GM23338 (cell line): Measurements from ENCODE around the gene SMCO3. TPM values are rescaled to one million over a fixed set of nuclear protein-coding genes. Genes with fewer than 3 reads are reported as not detected.

Experiments used
- ATAC-seq: fragments of 200-7000 bp; cut with Tn5 transposase; 3 replicates; pipeline ENCODE4 v1.9.1; 2020
- DNase-seq: peaks from one replicate; pipeline ENCODE4 v3.0.0-alpha.2; 2015; ENCODE audit warnings: low spot score
- H2AFZ ChIP-seq: fragments of 200-600 bp; sonication (generic); 2 replicates; pipeline ENCODE4 v1.8.0; 2016; ENCODE audit warnings: antibody characterized with exemption, mild to moderate bottlenecking, moderate library complexity
- H3F3A ChIP-seq: fragments of 200-600 bp; sonication (generic); replicated peaks from 2 replicates; pipeline ENCODE4 v1.8.0; 2017; ENCODE audit warnings: antibody characterized with exemption, mixed run types, low read depth
- H3K27ac ChIP-seq: fragments of 200-600 bp; sonication (generic); 2 replicates; pipeline ENCODE4 v1.6.1; 2016; ENCODE audit warnings: low read depth
- H3K27me3 ChIP-seq: fragments of 200-600 bp; sonication (generic); 2 replicates; pipeline ENCODE4 v1.8.0; 2016; ENCODE audit warnings: mild to moderate bottlenecking, mixed run types, moderate library complexity; ENCODE audit not compliant: insufficient read depth
- H3K36me3 ChIP-seq: fragments of 200-600 bp; sonication (generic); 2 replicates; pipeline ENCODE4 v1.8.0; 2016; ENCODE audit warnings: mild to moderate bottlenecking; ENCODE audit not compliant: insufficient read depth
- H3K4me1 ChIP-seq: fragments of 200-600 bp; sonication (generic); 2 replicates; pipeline ENCODE4 v1.8.0; 2016; ENCODE audit warnings: mild to moderate bottlenecking, moderate library complexity; ENCODE audit not compliant: insufficient read depth
- H3K4me2 ChIP-seq: fragments of 200-600 bp; sonication (generic); 2 replicates; pipeline ENCODE4 v1.7.1; 2017; ENCODE audit warnings: mixed run types
- H3K4me3 ChIP-seq: fragments of 200-600 bp; sonication (generic); 2 replicates; pipeline ENCODE4 v1.6.1; 2016; ENCODE audit warnings: mixed run types
- H3K79me2 ChIP-seq: fragments of 200-600 bp; sonication (generic); replicated peaks from 2 replicates; pipeline ENCODE4 v1.8.0; 2017; ENCODE audit warnings: mild to moderate bottlenecking; ENCODE audit not compliant: insufficient read depth
- H3K9me2 ChIP-seq: fragments of 200-600 bp; sonication (generic); 2 replicates; pipeline ENCODE4 v1.8.0; 2017; ENCODE audit not compliant: insufficient read depth
- H4K20me1 ChIP-seq: fragments of 200-600 bp; sonication (generic); replicated peaks from 2 replicates; pipeline ENCODE4 v1.8.0; 2017; ENCODE audit warnings: mild to moderate bottlenecking; ENCODE audit not compliant: insufficient read depth
- H3K27ac Mint-ChIP-seq: 2 replicates; pipeline ENCODE4 v1.8.0; 2020; ENCODE audit warnings: inconsistent platforms, mild to moderate bottlenecking, moderate library complexity, mixed read lengths
- H3K27me3 Mint-ChIP-seq: 3 replicates; pipeline ENCODE4 v1.8.0; 2022; ENCODE audit warnings: low read depth, mild to moderate bottlenecking, moderate library complexity, mixed read lengths, inconsistent platforms; ENCODE audit not compliant: insufficient read depth, poor library complexity
- H3K36me3 Mint-ChIP-seq: 3 replicates; pipeline ENCODE4 v1.8.0; 2021; ENCODE audit warnings: low read depth, mild to moderate bottlenecking, inconsistent platforms, moderate library complexity, mixed read lengths
- H3K4me1 Mint-ChIP-seq: 3 replicates; pipeline ENCODE4 v1.8.0; 2020; ENCODE audit warnings: mild to moderate bottlenecking, inconsistent platforms, mixed read lengths
- H3K4me3 Mint-ChIP-seq: 3 replicates; pipeline ENCODE4 v1.8.0; 2021; ENCODE audit warnings: moderate library complexity, mild to moderate bottlenecking, inconsistent platforms, mixed read lengths
- H3K9me3 Mint-ChIP-seq: 3 replicates; pipeline ENCODE4 v1.8.0; 2020; ENCODE audit warnings: moderate library complexity, mild to moderate bottlenecking, inconsistent platforms, mixed read lengths
- CREB1 ChIP-seq: fragments of 250-450 bp; sonication (Bioruptor Pico); IDR thresholded peaks from 2 replicates; pipeline ENCODE4 v1.5.0; 2020; ENCODE audit warnings: low read depth, mild to moderate bottlenecking, moderate library complexity
- CTCF ChIP-seq, 2 experiments: fragments of 200-600 bp in 1 of 2; sonication (generic) in 1 of 2; conservative IDR thresholded peaks; 2 replicates each; pipeline versions ENCODE4 v1.5.1 to v1.6.1; 2016 to 2017; ENCODE audit warnings: antibody characterized with exemption in 2 of 2, low read depth in 2 of 2, mild to moderate bottlenecking in 2 of 2, moderate library complexity in 1 of 2
- ETS1 ChIP-seq: IDR thresholded peaks from 2 replicates; pipeline ENCODE4 v1.6.1; 2016; ENCODE audit warnings: antibody characterized with exemption
- EZH2 ChIP-seq: fragments of 200-600 bp; sonication (generic); IDR thresholded peaks from one replicate; pipeline ENCODE4 v1.8.0; 2017; ENCODE audit warnings: antibody characterized with exemption, mild to moderate bottlenecking, low read depth; ENCODE audit not compliant: unreplicated experiment
- EZH2phosphoT487 ChIP-seq: fragments of 200-600 bp; sonication (generic); IDR thresholded peaks from one replicate; pipeline ENCODE4 v1.8.1; 2018; ENCODE audit warnings: antibody characterized with exemption; ENCODE audit not compliant: unreplicated experiment
- JUNB ChIP-seq: IDR thresholded peaks from one replicate; pipeline ENCODE4 v1.6.1; 2016; ENCODE audit warnings: antibody characterized with exemption; ENCODE audit not compliant: unreplicated experiment
- NANOG ChIP-seq: IDR thresholded peaks from 2 replicates; pipeline ENCODE4 v1.6.1; 2016; ENCODE audit warnings: antibody characterized with exemption, borderline replicate concordance
- POLR2AphosphoS5 ChIP-seq: IDR thresholded peaks from 2 replicates; pipeline ENCODE4 v1.6.1; 2016; ENCODE audit warnings: antibody characterized with exemption, low read depth
- REST ChIP-seq: IDR thresholded peaks from one replicate; pipeline ENCODE4 v1.6.1; 2018; ENCODE audit warnings: antibody characterized with exemption; ENCODE audit not compliant: unreplicated experiment
- STAT1 ChIP-seq: IDR thresholded peaks from one replicate; pipeline ENCODE4 v1.6.1; 2016; ENCODE audit warnings: antibody characterized with exemption; ENCODE audit not compliant: unreplicated experiment
- ZNF114 ChIP-seq: fragments of 250-450 bp; sonication (Bioruptor Pico); IDR thresholded peaks from 2 replicates; pipeline ENCODE4 v1.5.0; 2020; ENCODE audit warnings: mild to moderate bottlenecking, moderate library complexity
- ZNF331 ChIP-seq: fragments of 250-450 bp; sonication (Bioruptor Pico); IDR thresholded peaks from 2 replicates; pipeline ENCODE4 v1.5.0; 2020; ENCODE audit warnings: low read depth, mild to moderate bottlenecking, moderate library complexity
- ZNF462 ChIP-seq: fragments of 250-450 bp; sonication (Bioruptor Pico); IDR thresholded peaks from 2 replicates; pipeline ENCODE4 v1.5.0; 2020; ENCODE audit warnings: mild to moderate bottlenecking, moderate library complexity
- polyA plus RNA-seq: library from polyadenylated mRNA; unstranded; fragments of >200 nt; fragmentation: Nextera tagmentation; extraction: Ambion mirVana; gene quantifications from 2 replicates; pipeline ENCODE4 v1.2.1, GENCODE V29; 2016
- total RNA-seq: library from RNA; depleted of rRNA; stranded (reverse); fragments of >200 nt; shearing (Covaris generic); gene quantifications from 2 replicates; pipeline ENCODE4 v1.2.3, GENCODE V29; 2014

Gene SMCO3
- total and polyA plus RNA-seq, 2 experiments from 2014 or later = 0.13 TPM; not detected in 1

- TF ChIP-seq ZNF462 (CRISPR knock-in tag) (no peak), JUNB (no peak)
These were observed 35.7 kb upstream of the SMCO3 start (continued) for GRCh38 chr12:14849661-14850060.

GRCh38 chr12:14846876-14847580 is 33.0 kb upstream of the SMCO3 start:
- H3K36me3 ChIP-seq = no peaks in the 10 kb centered on the region
- H3K27ac Mint-ChIP-seq = no peak overlapping the region
- H3K27ac ChIP-seq = no peak overlapping the region
- no peaks in the 10 kb centered on the region for H3K4me1 ChIP-seq
- no peak overlapping the region for H2AFZ ChIP-seq
- no peaks in the 10 kb centered on the region for H3K36me3 Mint-ChIP-seq
- no peaks in the 10 kb centered on the region for H3K79me2 ChIP-seq
- H3K4me3 Mint-ChIP-seq = no peak overlapping the region
- DNase-seq (no peak), ATAC-seq (no peak)
- H3K4me2 ChIP-seq = no peak overlapping the region
- H3K9me3 Mint-ChIP-seq = no peaks in the 10 kb centered on the region
- no peaks in the 10 kb centered on the region for H3K27me3 ChIP-seq
- no peaks in the 10 kb centered on the region for H3K4me1 Mint-ChIP-seq
- H3K4me3 ChIP-seq = no peak overlapping the region
- H3K9me2 ChIP-seq = no peaks in the 10 kb centered on the region
- peaks cover 3% of the 10 kb centered on the region for H3K27me3 Mint-ChIP-seq
- H3F3A ChIP-seq = no peaks in the 10 kb centered on the region
- H4K20me1 ChIP-seq = no peaks in the 10 kb centered on the region
- TF ChIP-seq ZNF114 (CRISPR knock-in tag) (no peak), EZH2phosphoT487 (no peak), CTCF (conservative IDR thresholded peaks at IDR 0.05; ENCODE audit: low read depth in 2 of 2) (no peak), POLR2AphosphoS5 (no peak), NANOG (no peak), CREB1 (CRISPR knock-in tag) (no peak), ZNF331 (CRISPR knock-in tag) (no peak), ETS1 (no peak), JUNB (no peak), EZH2 (no peak), REST (no peak), STAT1 (no peak)
